Small intestine (tissue), 7 donors: ENCODE data around the gene PPP6R2. TPM values are rescaled to one million over a fixed set of nuclear protein-coding genes. Genes with fewer than 3 reads are reported as not detected.

Experiments
- DNase-seq, 2 donors: peaks; one replicate each; pipeline versions ENCODE4 v3.0.0 to v3.0.0-alpha.2; 2013
- FAIRE-seq: peaks from 2 replicates; lab custom pipeline; 2012; peaks lifted over from hg19 to GRCh38; lab: Jason Lieb, UNC
- H3K27ac ChIP-seq, 3 donors: one replicate each; pipeline ENCODE4 v1.5.1; 2013; ENCODE audit warnings: low read length in 2 of 3, mild to moderate bottlenecking in 2 of 3, control low read depth in 1 of 3, inconsistent platforms in 1 of 3, low read depth in 1 of 3, moderate library complexity in 1 of 3
- H3K27me3 ChIP-seq, 3 donors: one replicate each; pipeline ENCODE4 v1.6.1; 2013; ENCODE audit warnings: low read length in 3 of 3, inconsistent platforms in 1 of 3; ENCODE audit not compliant: control insufficient read depth in 3 of 3, insufficient read depth in 3 of 3
- H3K36me3 ChIP-seq, 3 donors: one replicate each; pipeline ENCODE4 v1.6.1; 2013; ENCODE audit warnings: low read length in 3 of 3, inconsistent platforms in 1 of 3, low read depth in 1 of 3, mild to moderate bottlenecking in 1 of 3, moderate library complexity in 1 of 3; ENCODE audit not compliant: control insufficient read depth in 3 of 3, insufficient read depth in 2 of 3
- H3K4me1 ChIP-seq, 3 donors: one replicate each; pipeline ENCODE4 v1.6.1; 2013; ENCODE audit warnings: low read length in 2 of 3, inconsistent platforms in 1 of 3, low read depth in 1 of 3, mild to moderate bottlenecking in 1 of 3, moderate library complexity in 1 of 3; ENCODE audit not compliant: control insufficient read depth in 3 of 3, insufficient read depth in 2 of 3
- H3K4me3 ChIP-seq, 3 donors: one replicate each; pipeline ENCODE4 v1.5.1; 2013; ENCODE audit warnings: low read length in 3 of 3, control low read depth in 1 of 3, inconsistent platforms in 1 of 3, low read depth in 1 of 3, mild to moderate bottlenecking in 1 of 3, moderate library complexity in 1 of 3
- H3K9me3 ChIP-seq, 2 donors: one replicate each; pipeline ENCODE4 v1.6.1; 2013; ENCODE audit warnings: low read depth in 1 of 2, low read length in 1 of 2; ENCODE audit not compliant: control insufficient read depth in 2 of 2, insufficient read depth in 1 of 2
- WGBS, 3 donors: extraction: QIAGEN DNeasy Blood & Tissue Kit; methylation state at CpG; one replicate each; pipeline ENCODE4 v1.1.7; 2013; 5-methylcytosine and 5-hydroxymethylcytosine counted together
- polyA plus RNA-seq, 4 donors: library from polyadenylated mRNA; stranded (reverse) in 3 of 4; unstranded in 1 of 4; fragments of 200-250 nt in 3 of 4; fragments of 120-200 nt in 1 of 4; gene quantifications; one replicate each; pipeline versions ENCODE4 v1.2.1 to v1.2.3, GENCODE V29; 2013
- donor health status: healthy with polysubstance abuse.
- donor health status: control.
- donor health status: control.
- donor health status: Bipolar disorder and iron deficiency.
- donor health status: healthy.

The PPP6R2 gene
- polyA plus RNA-seq, 4 donors = 28.6 to 41.2 (median 38.8) TPM

- FAIRE-seq (no peak), DNase-seq (no peak)
- WGBS, 3 donors = 93 to 94% (median 94%) methylated on average over 12 of the region's 12 CpGs
- H3K4me1 ChIP-seq = no peaks in the 10 kb centered on the region
- no peak overlapping the region for H3K27ac ChIP-seq
- H3K36me3 ChIP-seq = peaks cover 28 to 83% (median 31%) of the 10 kb centered on the region in 3 donors
- no peaks in the 10 kb centered on the region for H3K9me3 ChIP-seq
- no peaks in the 10 kb centered on the region for H3K27me3 ChIP-seq
- H3K4me3 ChIP-seq = no peak overlapping the region
These were observed 72.3 kb downstream of the PPP6R2 start for GRCh38 chr22:50415426-50415825.

GRCh38 chr22:50416996-50417395, 73.9 kb downstream of the PPP6R2 start:
- no peak for FAIRE-seq
- no peak overlapping the region for H3K4me3 ChIP-seq

GRCh38 chr22:50417411-50418210, 74.5 kb downstream of the PPP6R2 start:
- no peaks in the 10 kb centered on the region for H3K27me3 ChIP-seq
- no peaks in the 10 kb centered on the region for H3K4me1 ChIP-seq
- peaks cover 35 to 89% (median 38%) of the 10 kb centered on the region in 3 donors for H3K36me3 ChIP-seq
- DNase-seq (no peak), FAIRE-seq (no peak)
- H3K9me3 ChIP-seq = no peaks in the 10 kb centered on the region
- no peak overlapping the region for H3K4me3 ChIP-seq
- WGBS, 3 donors = 89 to 93% (median 91%) methylated on average over 13 of the region's 13 CpGs
- H3K27ac ChIP-seq = no peak overlapping the region

More at GRCh38 chr22:50416996-50417395, 73.9 kb downstream of the PPP6R2 start:
- DNase-seq = no peak
- Histone ChIP-seq H3K27ac (no peak overlapping the region), H3K9me3 (no peaks in the 10 kb centered on the region), H3K27me3 (no peaks in the 10 kb centered on the region), H3K36me3 (peaks cover 34 to 86% (median 35%) of the 10 kb centered on the region in 3 donors), H3K4me1 (no peaks in the 10 kb centered on the region)
- WGBS, 3 donors = 94 to 96% (median 96%) methylated on average over 8 of the region's 8 CpGs

GRCh38 chr22:50418624-50419023, 75.5 kb downstream of the PPP6R2 start:
- DNase-seq (no peak), FAIRE-seq (no peak)
- Histone ChIP-seq H3K27me3 (no peaks in the 10 kb centered on the region), H3K36me3 (peaks cover 34 to 95% (median 41%) of the 10 kb centered on the region in 3 donors), H3K27ac (no peak overlapping the region), H3K4me1 (no peaks in the 10 kb centered on the region), H3K9me3 (no peaks in the 10 kb centered on the region), H3K4me3 (no peak overlapping the region)
- WGBS, 3 donors = 96 to 99% (median 97%) methylated on average over 5 of the region's 5 CpGs

- Histone ChIP-seq H3K27me3 (no peaks in the 10 kb centered on the region), H3K4me3 (no peak overlapping the region), H3K36me3 (peaks cover 33 to 95% (median 39%) of the 10 kb centered on the region in 3 donors), H3K27ac (no peak overlapping the region), H3K9me3 (no peaks in the 10 kb centered on the region), H3K4me1 (no peaks in the 10 kb centered on the region)
- WGBS, 3 donors = 94 to 96% (median 95%) methylated on average over 9 of the region's 9 CpGs
- FAIRE-seq (no peak), DNase-seq (no peak)
These were observed 76.0 kb downstream of the PPP6R2 start for GRCh38 chr22:50419116-50419515.

- Histone ChIP-seq H3K36me3 (peaks cover 32 to 89% (median 42%) of the 10 kb centered on the region in 3 donors), H3K27ac (no peak overlapping the region), H3K4me1 (no peaks in the 10 kb centered on the region), H3K4me3 (no peak overlapping the region), H3K27me3 (no peaks in the 10 kb centered on the region), H3K9me3 (no peaks in the 10 kb centered on the region)
- WGBS, 3 donors = 87 to 94% (median 93%) methylated on average over 10 of the region's 10 CpGs
- DNase-seq (no peak), FAIRE-seq (no peak)
These were observed 76.9 kb downstream of the PPP6R2 start for GRCh38 chr22:50420015-50420414.

- no peaks in the 10 kb centered on the region for H3K9me3 ChIP-seq
- DNase-seq (no peak), FAIRE-seq (no peak)
- 91 to 93% (median 91%) methylated on average over 12 of the region's 12 CpGs for WGBS, 3 donors
- no peak overlapping the region for H3K4me3 ChIP-seq
- no peaks in the 10 kb centered on the region for H3K4me1 ChIP-seq
- no peak overlapping the region for H3K27ac ChIP-seq
- H3K27me3 ChIP-seq = no peaks in the 10 kb centered on the region
- peaks cover 36 to 89% (median 36%) of the 10 kb centered on the region in 3 donors for H3K36me3 ChIP-seq
These were observed 77.5 kb downstream of the PPP6R2 start for GRCh38 chr22:50420581-50420980.

- FAIRE-seq (no peak), DNase-seq (no peak)
- H3K27ac ChIP-seq = no peak overlapping the region
- peaks cover 27 to 78% (median 28%) of the 10 kb centered on the region in 3 donors for H3K36me3 ChIP-seq
- H3K4me3 ChIP-seq = no peak overlapping the region
- H3K4me1 ChIP-seq = no peaks in the 10 kb centered on the region
- no peaks in the 10 kb centered on the region for H3K27me3 ChIP-seq
- no peaks in the 10 kb centered on the region for H3K9me3 ChIP-seq
- 95 to 97% (median 95%) methylated on average over 14 of the region's 14 CpGs for WGBS, 3 donors
These were observed 78.9 kb downstream of the PPP6R2 start for GRCh38 chr22:50422046-50422445.
